Panc1 (cell line): ENCODE data around the gene CLEC4G. TPM values are rescaled to one million over a fixed set of nuclear protein-coding genes. Genes with fewer than 3 reads are reported as not detected.

Experiments used
- ATAC-seq: fragments of 200-7000 bp; cut with Tn5 transposase; 2 replicates; pipeline ENCODE4 v1.9.1; 2020; ENCODE audit warnings: mild to moderate bottlenecking, moderate library complexity
- BruUV-seq: library from RNA; stranded (reverse); fragments of 400-500 nt; replicated peaks from 2 replicates; lab custom pipeline; 2021; lab: Mats Ljungman, UMichigan
- CTCF ChIA-PET: fragments of 300-600 bp; sonication (Branson Sonifier 250); formaldehyde crosslinking; loops from one replicate; lab custom pipeline; 2022; ENCODE audit warnings: antibody characterized with exemption; lab: Charles Lee
- POLR2A ChIA-PET: fragments of 300-600 bp; sonication (Branson Sonifier 250); formaldehyde crosslinking; loops from one replicate; lab custom pipeline; 2022; ENCODE audit warnings: antibody characterized with exemption; lab: Charles Lee
- DNase-seq: peaks from one replicate; pipeline ENCODE4 v3.0.0-alpha.2; 2010; ENCODE audit warnings: low read depth, low spot score
- H3K27ac ChIP-seq: 2 replicates; pipeline ENCODE4 v1.5.1; 2011; ENCODE audit warnings: mild to moderate bottlenecking, low read length, inconsistent platforms
- H3K27me3 ChIP-seq: fragments of 200-500 bp; sonication (Bioruptor generic); 2 replicates; pipeline ENCODE4 v1.6.0; 2014; ENCODE audit warnings: low read length, inconsistent platforms; ENCODE audit not compliant: control insufficient read depth, insufficient read depth
- H3K36me3 ChIP-seq: fragments of 200-500 bp; sonication (Bioruptor generic); 2 replicates; pipeline ENCODE4 v1.5.1; 2014; ENCODE audit warnings: inconsistent platforms, mild to moderate bottlenecking, low read length, moderate library complexity; ENCODE audit not compliant: control insufficient read depth, insufficient read depth
- H3K4me1 ChIP-seq: 2 replicates; pipeline ENCODE4 v1.5.1; 2011; ENCODE audit warnings: inconsistent platforms, mild to moderate bottlenecking, low read length, moderate library complexity; ENCODE audit not compliant: control insufficient read depth, insufficient read depth
- H3K4me3 ChIP-seq, 2 experiments: 2 replicates each; pipeline ENCODE4 v1.5.1; 2011 to 2012; ENCODE audit warnings: low read depth in 2 of 2, low read length in 2 of 2, mild to moderate bottlenecking in 2 of 2, inconsistent platforms in 1 of 2, moderate library complexity in 1 of 2
- H3K9me3 ChIP-seq: fragments of 200-500 bp; sonication (Bioruptor generic); 2 replicates; pipeline ENCODE4 v1.5.1; 2014; ENCODE audit warnings: low read depth, mild to moderate bottlenecking, inconsistent platforms, low read length, moderate library complexity; ENCODE audit not compliant: control insufficient read depth, insufficient read depth
- POLR2AphosphoS5 ChIP-seq: IDR thresholded peaks from 2 replicates; pipeline ENCODE4 v1.6.1; 2012; ENCODE audit warnings: mild to moderate bottlenecking, low read depth, low read length, moderate library complexity
- REST ChIP-seq, 2 experiments: IDR thresholded peaks; 2 replicates each; pipeline ENCODE4 v1.6.1; 2011 to 2012; ENCODE audit warnings: low read depth in 2 of 2, control low read depth in 1 of 2, low read length in 1 of 2, mild to moderate bottlenecking in 1 of 2, moderate library complexity in 1 of 2; ENCODE audit not compliant: insufficient read depth in 1 of 2
- SIN3A ChIP-seq: IDR thresholded peaks from 2 replicates; pipeline ENCODE4 v1.6.1; 2012; ENCODE audit warnings: low read depth, mild to moderate bottlenecking, low read length, moderate library complexity, borderline replicate concordance; ENCODE audit not compliant: insufficient read depth
- TCF7L2 ChIP-seq: IDR thresholded peaks from 2 replicates; pipeline ENCODE4 v1.6.1; 2011; ENCODE audit warnings: mild to moderate bottlenecking, low read depth, low read length, inconsistent platforms
- in situ Hi-C: cut with HindIII; loops from 2 replicates; pipeline ENCODE4 v1.10.0; 2016; ENCODE audit warnings: low sequenced_read_pairs, low pct_unique_long_range_greater_than_20kb
- intact Hi-C: fragments of 100-400 bp; cut with micrococcal nuclease; formaldehyde crosslinking; loops from one replicate; pipeline ENCODE4 v1.10.0; 2022; ENCODE audit not compliant: unreplicated experiment
- total RNA-seq: library from RNA; stranded (reverse); gene quantifications from one replicate; pipeline ENCODE4 v1.2.1, GENCODE V29; 2021; ENCODE audit not compliant: unreplicated experiment
- TF ChIP-seq, protein P1 (sequence below): fragments of 450-650 bp; IDR thresholded peaks from 2 replicates; pipeline ENCODE4 v1.5.1; 2017; ENCODE audit warnings: mild to moderate bottlenecking

Gene CLEC4G
- total RNA-seq, 1 experiment from 2014 or later: not detected

DNA sequence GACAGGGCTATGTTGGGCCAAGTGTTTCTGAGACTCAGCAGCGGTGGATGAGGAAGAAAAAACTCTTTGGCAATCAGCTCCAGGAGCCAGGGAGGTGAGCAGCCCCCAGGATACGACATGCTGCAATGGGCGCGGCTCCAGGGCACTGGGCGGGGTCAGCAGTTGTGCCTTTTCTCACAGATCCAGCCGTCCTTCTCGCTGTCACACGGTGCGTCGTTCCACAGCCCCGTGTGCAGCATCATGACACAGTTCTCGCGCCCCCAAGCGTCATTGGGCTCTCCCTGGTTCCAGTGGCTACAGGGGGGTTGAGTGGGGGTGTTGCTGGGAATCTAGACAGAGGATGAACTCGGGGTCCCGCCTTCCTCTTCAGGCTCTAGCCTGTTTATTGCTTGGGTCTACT lies 2.7 kb downstream of the CLEC4G start:
- Histone ChIP-seq H3K4me3 (no peak overlapping the region), H3K9me3 (no peaks in the 10 kb centered on the region), H3K27me3 (no peaks in the 10 kb centered on the region; the same call in 1 of the 2 replicates), H3K4me1 (no peaks in the 10 kb centered on the region), H3K36me3 (no peaks in the 10 kb centered on the region), H3K27ac (no peak overlapping the region)
- no TSS peak for BruUV-seq
- ChIA-PET CTCF (no interaction called here), POLR2A (no interaction called here)
- ATAC-seq (no peak), DNase-seq (no peak)
- in situ Hi-C loops: no loop called here
- TF ChIP-seq, protein P1, sequence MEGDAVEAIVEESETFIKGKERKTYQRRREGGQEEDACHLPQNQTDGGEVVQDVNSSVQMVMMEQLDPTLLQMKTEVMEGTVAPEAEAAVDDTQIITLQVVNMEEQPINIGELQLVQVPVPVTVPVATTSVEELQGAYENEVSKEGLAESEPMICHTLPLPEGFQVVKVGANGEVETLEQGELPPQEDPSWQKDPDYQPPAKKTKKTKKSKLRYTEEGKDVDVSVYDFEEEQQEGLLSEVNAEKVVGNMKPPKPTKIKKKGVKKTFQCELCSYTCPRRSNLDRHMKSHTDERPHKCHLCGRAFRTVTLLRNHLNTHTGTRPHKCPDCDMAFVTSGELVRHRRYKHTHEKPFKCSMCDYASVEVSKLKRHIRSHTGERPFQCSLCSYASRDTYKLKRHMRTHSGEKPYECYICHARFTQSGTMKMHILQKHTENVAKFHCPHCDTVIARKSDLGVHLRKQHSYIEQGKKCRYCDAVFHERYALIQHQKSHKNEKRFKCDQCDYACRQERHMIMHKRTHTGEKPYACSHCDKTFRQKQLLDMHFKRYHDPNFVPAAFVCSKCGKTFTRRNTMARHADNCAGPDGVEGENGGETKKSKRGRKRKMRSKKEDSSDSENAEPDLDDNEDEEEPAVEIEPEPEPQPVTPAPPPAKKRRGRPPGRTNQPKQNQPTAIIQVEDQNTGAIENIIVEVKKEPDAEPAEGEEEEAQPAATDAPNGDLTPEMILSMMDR: no peak
- TF ChIP-seq POLR2AphosphoS5 (no peak), TCF7L2 (no peak), REST (IDR thresholded peaks at IDR 0.05; ENCODE audit: insufficient read depth in 1 of 2, low read depth in 2 of 2, low read length in 1 of 2) (no peak), SIN3A (no peak)
- intact Hi-C loops: no loop called here

DNA sequence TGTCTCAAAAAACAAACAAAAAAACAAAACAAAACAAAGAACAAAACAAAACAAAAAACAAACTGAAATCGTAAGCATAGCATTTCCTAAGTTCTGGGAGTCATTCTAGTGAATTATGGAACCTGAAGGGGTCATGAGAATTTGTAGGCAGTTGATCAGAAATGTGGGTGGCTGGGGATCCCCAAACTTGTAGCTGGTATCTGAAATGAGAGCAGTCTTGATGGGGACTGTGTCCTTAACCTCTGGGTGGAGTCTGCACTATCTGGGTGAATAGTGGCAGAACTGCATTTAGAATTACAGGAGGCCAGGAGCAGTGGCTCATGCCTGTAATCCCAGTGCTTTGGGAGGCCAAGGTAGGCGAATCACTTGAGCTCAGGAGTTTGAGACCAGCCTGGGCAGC lies 6.1 kb downstream of the CLEC4G start:
- no peak overlapping the region for H3K27ac ChIP-seq
- H3K9me3 ChIP-seq: no peaks in the 10 kb centered on the region
- intact Hi-C loops: no loop called here
- TF ChIP-seq POLR2AphosphoS5: no peak
- no peak for TF ChIP-seq SIN3A
- TF ChIP-seq TCF7L2: no peak
- TF ChIP-seq, protein P1: no peak
- no peak for TF ChIP-seq REST (IDR thresholded peaks at IDR 0.05; ENCODE audit: insufficient read depth in 1 of 2, low read depth in 2 of 2, low read length in 1 of 2)
- no peak overlapping the region for H3K4me3 ChIP-seq
- no peaks in the 10 kb centered on the region; the same call in 1 of the 2 replicates for H3K27me3 ChIP-seq
- ATAC-seq: no peak
- DNase-seq: no peak
- BruUV-seq: no TSS peak
- POLR2A ChIA-PET: interaction anchor here (0.7 kb wide), 1 partner anchor 54 kb away, joined by 4 read pairs; no protein-coding TSS in a partner anchor
- no peaks in the 10 kb centered on the region for H3K4me1 ChIP-seq
- CTCF ChIA-PET: no interaction called here
- in situ Hi-C loops: no loop called here
- H3K36me3 ChIP-seq: no peaks in the 10 kb centered on the region
